Heart left ventricle (tissue), 13 donors: ENCODE results near the gene CD47.

Experiments used
- CTCF ChIP-seq, 12 donors: fragments of 200-600 bp; sonication (generic) in 4 of 12; IDR thresholded peaks; one replicate each; pipeline versions ENCODE4 v1.5.0 to v1.8.0; 2018 to 2022; ENCODE audit warnings: antibody characterized with exemption in 12 of 12, mild to moderate bottlenecking in 5 of 12
- POLR2A ChIP-seq, 2 donors: fragments of 450-650 bp; IDR thresholded peaks; one replicate each; pipeline ENCODE4 v1.6.1; 2017; ENCODE audit warnings: antibody characterized with exemption in 2 of 2, mild to moderate bottlenecking in 2 of 2, moderate library complexity in 2 of 2
- donor health status: ischemic (EF 13 %, LVEDD 7.1; RV severe dilation, severe dysfunction).
- donor health status: DM: no; HTN: yes; CAD: no.
- donor health status: DM: no; HTN: no; CAD: no.
- donor health status: ischemic (EF 25% LVEDD 6.9; RV normal size, moderate dysfunction).
- donor health status: ischemic (EF 25% LVEDD 5.7; RV mildly dilated, moderate dysfunction).
- donor health status: ischemic (EF 35%, LVEDD 5.7; RV mildly dilated, moderate dysfunction).
- donor health status: nonischemic (EF 11% LVEDD 7.7; RV severe dilation, severe dysfunction).
- donor health status: DM: yes; HTN: yes; CAD: no.
- donor health status: PGD.
- donor health status: ischemic (EF 29% LVEDD 5.4; RV normal size, mild dysfunction).
- donor health status: nonischemic (EF 23%, LVEDD 6.1; RV moderate dilation, normal function).

- TF ChIP-seq CTCF (IDR thresholded peaks at IDR 0.05), result no peak
- no peak for TF ChIP-seq POLR2A (IDR thresholded peaks at IDR 0.05)
These were observed 6.6 kb upstream of the CD47 start for GRCh38 chr3:108097322-108098002.
